Measurements from ENCODE around the gene C19orf44. TPM values are rescaled to one million over a fixed set of nuclear protein-coding genes. Genes with fewer than 3 reads are reported as not detected.
"Not testable (repeated sequence)": the region's sequence is repeated elsewhere in the genome, so short reads cannot be mapped to it uniquely, and the experiment has no call there.

Gene C19orf44
- total RNA-seq, 2 donors from 2014 or later, result 4.9 to 14.8 TPM

GRCh38 chr19:16496613-16496983, 404 bp downstream of the C19orf44 start:
- peak; percentile 1 for ATAC-seq
- intact Hi-C loops (cut with DNase I), result no loop called here

DNA sequence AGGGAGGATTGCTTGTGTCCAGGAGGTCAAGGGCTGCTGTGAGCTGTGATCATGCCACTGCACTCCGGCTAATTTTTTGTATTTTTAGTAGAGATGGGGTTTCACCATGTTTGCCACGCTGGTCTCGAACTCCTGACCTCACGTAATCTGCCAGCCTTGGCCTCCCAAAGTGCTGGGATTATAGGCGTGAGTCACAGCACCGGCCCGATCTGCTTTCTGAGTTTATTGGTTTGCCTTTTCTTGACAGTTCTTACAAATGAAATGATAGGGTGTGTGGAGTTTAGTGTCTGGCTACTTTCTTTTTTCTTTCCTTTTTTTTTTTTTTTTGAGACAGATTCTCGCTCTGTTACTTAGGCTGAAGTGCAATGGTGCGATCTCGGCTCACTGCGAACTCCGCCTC, 848 bp downstream of the C19orf44 start:
- H3K36me3 ChIP-seq (replicated peaks in 1 of 2; ENCODE audit: insufficient read depth in 1 of 2, low read depth in 2 of 2), result no peaks in the 10 kb centered on the region
- intact Hi-C loops (cut with DNase I), result no loop called here
- TF ChIP-seq, protein P1, sequence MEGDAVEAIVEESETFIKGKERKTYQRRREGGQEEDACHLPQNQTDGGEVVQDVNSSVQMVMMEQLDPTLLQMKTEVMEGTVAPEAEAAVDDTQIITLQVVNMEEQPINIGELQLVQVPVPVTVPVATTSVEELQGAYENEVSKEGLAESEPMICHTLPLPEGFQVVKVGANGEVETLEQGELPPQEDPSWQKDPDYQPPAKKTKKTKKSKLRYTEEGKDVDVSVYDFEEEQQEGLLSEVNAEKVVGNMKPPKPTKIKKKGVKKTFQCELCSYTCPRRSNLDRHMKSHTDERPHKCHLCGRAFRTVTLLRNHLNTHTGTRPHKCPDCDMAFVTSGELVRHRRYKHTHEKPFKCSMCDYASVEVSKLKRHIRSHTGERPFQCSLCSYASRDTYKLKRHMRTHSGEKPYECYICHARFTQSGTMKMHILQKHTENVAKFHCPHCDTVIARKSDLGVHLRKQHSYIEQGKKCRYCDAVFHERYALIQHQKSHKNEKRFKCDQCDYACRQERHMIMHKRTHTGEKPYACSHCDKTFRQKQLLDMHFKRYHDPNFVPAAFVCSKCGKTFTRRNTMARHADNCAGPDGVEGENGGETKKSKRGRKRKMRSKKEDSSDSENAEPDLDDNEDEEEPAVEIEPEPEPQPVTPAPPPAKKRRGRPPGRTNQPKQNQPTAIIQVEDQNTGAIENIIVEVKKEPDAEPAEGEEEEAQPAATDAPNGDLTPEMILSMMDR (IDR thresholded peaks at IDR 0.05), result no peak
- no peak for TF ChIP-seq POLR2A (IDR thresholded peaks at IDR 0.05)
- ATAC-seq (no peak), DNase-seq (no peak)
- peaks cover 19% of the 10 kb centered on the region for H3K4me1 ChIP-seq
- no peak overlapping the region for H3K4me3 ChIP-seq
- no peak overlapping the region for H3K27ac ChIP-seq
- WGBS, 2 donors, result 86 to 90% methylated on average over 12 of the region's 12 CpGs
- no peaks in the 10 kb centered on the region for H3K9me3 ChIP-seq
- no peaks in the 10 kb centered on the region for H3K27me3 ChIP-seq

More at GRCh38 chr19:16496613-16496983, 404 bp downstream of the C19orf44 start:
- DNase-seq, result no peak
- WGBS, 2 donors, result 16 to 22% methylated on average over 10 to 16 of the region's 16 CpGs
- Histone ChIP-seq H3K4me3 (peak overlapping the region; percentile 64 to 84), H3K36me3 (replicated peaks in 1 of 2; ENCODE audit: insufficient read depth in 1 of 2, low read depth in 2 of 2) (no peaks in the 10 kb centered on the region), H3K4me1 (peaks cover 19% of the 10 kb centered on the region), H3K9me3 (no peaks in the 10 kb centered on the region), H3K27ac (peak overlapping the region in 2 of 4 donors; percentile 43 to 45), H3K27me3 (no peaks in the 10 kb centered on the region)
- TF ChIP-seq, protein P1 (IDR thresholded peaks at IDR 0.05), result no peak
- TF ChIP-seq POLR2A (IDR thresholded peaks at IDR 0.05), result no peak

GRCh38 chr19:16497837-16498236, 1.6 kb downstream of the C19orf44 start:
- Histone ChIP-seq H3K4me3 (no peak overlapping the region), H3K27me3 (no peaks in the 10 kb centered on the region), H3K27ac (no peak overlapping the region), H3K4me1 (peaks cover 17% of the 10 kb centered on the region), H3K9me3 (no peaks in the 10 kb centered on the region), H3K36me3 (replicated peaks in 1 of 2; ENCODE audit: insufficient read depth in 1 of 2, low read depth in 2 of 2) (no peaks in the 10 kb centered on the region)
- TF ChIP-seq, protein P1 (IDR thresholded peaks at IDR 0.05), result no peak
- TF ChIP-seq POLR2A (IDR thresholded peaks at IDR 0.05), result no peak
- intact Hi-C loops (cut with DNase I), result no loop called here
- no peak for DNase-seq
- ATAC-seq, result no peak
- 91% methylated on average over 6 of the region's 6 CpGs for WGBS, 2 donors

- 75 to 95% methylated on average over 3 of the region's 3 CpGs for WGBS, 2 donors
- Histone ChIP-seq H3K36me3 (replicated peaks in 1 of 2; ENCODE audit: insufficient read depth in 1 of 2, low read depth in 2 of 2) (peaks cover 0 to 6% of the 10 kb centered on the region in 2 donors), H3K27me3 (no peaks in the 10 kb centered on the region), H3K4me1 (no peaks in the 10 kb centered on the region), H3K27ac (no peak overlapping the region), H3K9me3 (no peaks in the 10 kb centered on the region), H3K4me3 (no peak overlapping the region)
- ATAC-seq (no peak), DNase-seq (no peak)
- no peak for TF ChIP-seq POLR2A (IDR thresholded peaks at IDR 0.05)
- TF ChIP-seq, protein P1 (IDR thresholded peaks at IDR 0.05), result no peak
- intact Hi-C loops (cut with DNase I), result no loop called here
These were observed 8.1 kb downstream of the C19orf44 start for GRCh38 chr19:16504271-16504670.

DNA sequence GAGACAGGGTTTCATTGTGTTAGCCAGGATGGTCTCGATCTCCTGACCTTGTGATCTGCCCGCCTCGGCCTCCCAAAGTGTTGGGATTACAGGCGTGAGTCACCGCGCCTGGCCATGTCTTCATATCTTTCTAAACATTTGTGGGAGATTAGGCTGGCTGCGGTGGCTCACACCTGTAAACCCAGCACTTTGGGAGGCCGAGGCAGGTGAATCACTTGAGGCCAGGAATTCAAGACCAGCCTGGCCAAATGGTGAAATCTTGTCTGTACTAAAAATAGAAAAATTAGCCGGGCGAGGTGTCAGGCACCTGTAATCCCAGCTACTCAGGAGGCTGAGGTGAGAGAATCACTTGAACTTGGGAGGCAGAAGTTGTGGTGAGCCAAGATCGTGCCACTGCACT, 10.0 kb downstream of the C19orf44 start:
- H3K9me3 ChIP-seq; H3K4me3 ChIP-seq; H3K36me3 ChIP-seq (replicated peaks in 1 of 2; ENCODE audit: insufficient read depth in 1 of 2, low read depth in 2 of 2); H3K27me3 ChIP-seq; DNase-seq; H3K27ac ChIP-seq; ATAC-seq; intact Hi-C loops (cut with DNase I); H3K4me1 ChIP-seq: not testable (repeated sequence)
- WGBS, 2 donors, result 93 to 94% methylated on average over 11 of the region's 11 CpGs

Data from body of pancreas (tissue), 4 donors.